Lung (tissue), 12 donors: ENCODE data around the gene MDFI. TPM values are rescaled to one million over a fixed set of nuclear protein-coding genes. Genes with fewer than 3 reads are reported as not detected.
A peak's percentile ranks its signal among the peaks of the same experiment; 100 is the strongest.

Experiments
- ATAC-seq: fragments of 200-7000 bp; cut with Tn5 transposase; one replicate; pipeline ENCODE4 v1.9.1; 2020; ENCODE audit warnings: moderate number of reproducible peaks; ENCODE audit not compliant: insufficient read depth, low FRiP score
- DNase-seq, 3 donors: peaks; one replicate each; pipeline ENCODE4 v3.0.0-alpha.2; 2013 to 2017
- H3K27ac ChIP-seq, 2 donors: one replicate each; pipeline ENCODE4 v1.5.1; 2013; ENCODE audit warnings: mild to moderate bottlenecking in 2 of 2, moderate library complexity in 2 of 2, control low read depth in 1 of 2, inconsistent platforms in 1 of 2, low read depth in 1 of 2, low read length in 1 of 2
- H3K27me3 ChIP-seq, 3 donors: one replicate each; pipeline ENCODE4 v1.5.1; 2013; ENCODE audit warnings: low read length in 2 of 3; ENCODE audit not compliant: control insufficient read depth in 3 of 3, insufficient read depth in 3 of 3
- H3K36me3 ChIP-seq, 4 donors: one replicate each; pipeline ENCODE4 v1.5.1; 2013; ENCODE audit warnings: low read length in 4 of 4, mild to moderate bottlenecking in 1 of 4, moderate library complexity in 1 of 4; ENCODE audit not compliant: control insufficient read depth in 4 of 4, insufficient read depth in 4 of 4
- H3K4me1 ChIP-seq, 5 donors: one replicate each; pipeline ENCODE4 v1.5.1; 2013; ENCODE audit warnings: low read length in 5 of 5, mild to moderate bottlenecking in 2 of 5, moderate library complexity in 1 of 5; ENCODE audit not compliant: control insufficient read depth in 5 of 5, insufficient read depth in 5 of 5
- H3K4me3 ChIP-seq: one replicate; pipeline ENCODE4 v1.5.1; 2013; ENCODE audit warnings: mild to moderate bottlenecking, control low read depth, moderate library complexity
- H3K9ac ChIP-seq, 2 donors: one replicate each; pipeline ENCODE4 v1.5.1; 2013; ENCODE audit warnings: low read length in 2 of 2, control low read depth in 1 of 2; ENCODE audit not compliant: insufficient read depth in 1 of 2
- H3K9me3 ChIP-seq, 4 donors: one replicate each; pipeline ENCODE4 v1.5.1; 2013; ENCODE audit warnings: low read length in 3 of 4, mild to moderate bottlenecking in 1 of 4, moderate library complexity in 1 of 4; ENCODE audit not compliant: control insufficient read depth in 4 of 4, insufficient read depth in 3 of 4
- WGBS, 2 donors: extraction: QIAGEN DNeasy Blood & Tissue Kit; methylation state at CpG; one replicate each; pipeline ENCODE4 v1.1.7; 2013; 5-methylcytosine and 5-hydroxymethylcytosine counted together
- polyA plus RNA-seq, 2 donors: library from polyadenylated mRNA; stranded (reverse); fragments of 200-250 nt; gene quantifications; one replicate each; pipeline ENCODE4 v1.2.1, GENCODE V29; 2013
- total RNA-seq, 2 donors: library from RNA; depleted of rRNA in 1 of 2; stranded (reverse); fragments of >200 nt in 1 of 2; gene quantifications; one replicate each; pipeline ENCODE4 v1.2.1, GENCODE V29; 2014 to 2021
- TF ChIP-seq, protein P1 (sequence below): IDR thresholded peaks from 2 replicates; pipeline ENCODE4 v1.5.1; 2012; ENCODE audit warnings: mild to moderate bottlenecking; ENCODE audit errors: control extremely low read depth, extremely low read depth
- donor health status: control.
- donor health status: control.
- donor health status: Bipolar disorder and iron deficiency.
- donor health status: healthy.
- donor health status: DM: yes; HTN: yes; CAD: no.

Gene MDFI
- total and polyA plus RNA-seq, 4 donors, result 16.4 to 36.4 (median 21.9) TPM

DNA sequence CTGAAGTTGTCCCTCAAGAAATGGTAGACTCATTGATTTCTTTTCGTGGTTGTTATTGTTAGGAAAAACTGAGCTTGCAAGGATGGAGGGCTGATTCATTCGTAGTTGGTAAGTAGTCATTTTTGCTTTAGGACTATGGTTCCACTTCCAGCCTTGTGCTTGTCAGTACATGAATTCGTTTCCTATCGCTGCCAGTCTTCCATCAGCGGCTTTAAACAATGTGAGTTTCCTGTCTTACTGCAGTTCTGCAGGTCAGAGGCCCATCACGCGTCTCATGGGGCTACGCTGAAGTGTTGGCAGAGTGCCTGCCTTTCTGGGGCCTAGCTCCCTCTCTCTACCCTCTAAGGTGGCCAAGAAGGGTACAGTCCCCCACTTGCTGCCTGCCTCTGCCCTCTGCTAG is 11.4 kb upstream of the MDFI start:
- peak; percentile 67 to 87 (median 73) for DNase-seq
- Histone ChIP-seq H3K9me3 (peaks cover 0 to 1% (median 0%) of the 10 kb centered on the region in 4 donors), H3K4me1 (peaks cover 0 to 62% (median 2%) of the 10 kb centered on the region in 5 donors), H3K9ac (no peak overlapping the region), H3K4me3 (no peak overlapping the region), H3K36me3 (no peaks in the 10 kb centered on the region), H3K27ac (no peak overlapping the region), H3K27me3 (no peaks in the 10 kb centered on the region)
- WGBS, 2 donors, result 33 to 43% methylated on average over 8 of the region's 8 CpGs
- no peak for ATAC-seq
- TF ChIP-seq, protein P1, sequence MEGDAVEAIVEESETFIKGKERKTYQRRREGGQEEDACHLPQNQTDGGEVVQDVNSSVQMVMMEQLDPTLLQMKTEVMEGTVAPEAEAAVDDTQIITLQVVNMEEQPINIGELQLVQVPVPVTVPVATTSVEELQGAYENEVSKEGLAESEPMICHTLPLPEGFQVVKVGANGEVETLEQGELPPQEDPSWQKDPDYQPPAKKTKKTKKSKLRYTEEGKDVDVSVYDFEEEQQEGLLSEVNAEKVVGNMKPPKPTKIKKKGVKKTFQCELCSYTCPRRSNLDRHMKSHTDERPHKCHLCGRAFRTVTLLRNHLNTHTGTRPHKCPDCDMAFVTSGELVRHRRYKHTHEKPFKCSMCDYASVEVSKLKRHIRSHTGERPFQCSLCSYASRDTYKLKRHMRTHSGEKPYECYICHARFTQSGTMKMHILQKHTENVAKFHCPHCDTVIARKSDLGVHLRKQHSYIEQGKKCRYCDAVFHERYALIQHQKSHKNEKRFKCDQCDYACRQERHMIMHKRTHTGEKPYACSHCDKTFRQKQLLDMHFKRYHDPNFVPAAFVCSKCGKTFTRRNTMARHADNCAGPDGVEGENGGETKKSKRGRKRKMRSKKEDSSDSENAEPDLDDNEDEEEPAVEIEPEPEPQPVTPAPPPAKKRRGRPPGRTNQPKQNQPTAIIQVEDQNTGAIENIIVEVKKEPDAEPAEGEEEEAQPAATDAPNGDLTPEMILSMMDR, result no peak

DNA sequence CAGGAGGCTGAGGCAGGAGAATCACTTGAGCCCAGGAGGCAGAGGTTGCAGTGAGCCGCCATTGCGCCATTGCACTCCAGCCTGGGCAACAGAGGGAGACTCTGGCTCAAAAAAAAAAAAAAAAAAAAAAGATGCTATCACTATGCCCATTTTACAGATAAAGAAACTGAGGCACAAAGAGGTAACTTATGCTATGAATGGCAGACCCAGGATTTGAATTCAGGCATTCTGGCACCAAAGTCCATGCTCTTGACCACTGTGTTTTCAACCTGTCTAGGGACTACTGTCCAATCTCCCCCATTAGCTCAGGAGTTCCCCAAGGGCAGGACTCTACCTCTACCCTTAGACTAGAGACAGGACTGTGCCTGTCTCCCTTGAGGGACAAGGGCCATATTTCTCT is 9.1 kb upstream of the MDFI start:
- no peak overlapping the region for H3K4me3 ChIP-seq
- no peak for ATAC-seq
- DNase-seq, result peak in 1 of 3 donors; percentile 7
- TF ChIP-seq, protein P1, result no peak
- H3K36me3 ChIP-seq, result no peaks in the 10 kb centered on the region
- peaks cover 0 to 1% (median 0%) of the 10 kb centered on the region in 4 donors for H3K9me3 ChIP-seq
- H3K9ac ChIP-seq, result no peak overlapping the region
- no peaks in the 10 kb centered on the region for H3K27me3 ChIP-seq
- H3K4me1 ChIP-seq, result peaks cover 0 to 70% (median 8%) of the 10 kb centered on the region in 5 donors
- WGBS, 2 donors, result 100% methylated on average over 2 of the region's 2 CpGs
- H3K27ac ChIP-seq, result no peak overlapping the region

DNA sequence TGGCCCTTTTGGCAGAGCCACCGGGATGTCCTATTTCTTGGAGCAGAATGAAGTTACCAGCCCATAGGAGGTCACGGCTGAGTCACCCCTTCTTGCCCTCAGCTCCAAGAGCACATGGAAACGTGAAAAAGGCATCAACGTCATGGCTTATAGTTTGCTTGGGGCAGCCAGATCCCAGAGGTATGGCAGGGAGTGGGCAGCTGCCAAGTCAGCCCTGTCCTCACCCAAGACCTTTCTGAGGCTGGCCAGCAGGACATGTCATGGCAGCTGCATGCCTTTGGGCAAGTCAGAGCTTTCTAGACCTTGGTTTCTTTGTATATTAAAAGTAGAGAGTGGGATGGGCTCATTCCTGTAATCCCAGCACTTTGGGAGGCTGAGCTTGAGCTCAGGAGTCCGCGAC is 8.2 kb upstream of the MDFI start:
- H3K9me3 ChIP-seq, result peaks cover 0 to 1% (median 0%) of the 10 kb centered on the region in 4 donors
- H3K9ac ChIP-seq, result no peak overlapping the region
- H3K4me1 ChIP-seq, result peaks cover 0 to 79% (median 16%) of the 10 kb centered on the region in 5 donors
- no peak overlapping the region for H3K4me3 ChIP-seq
- H3K27ac ChIP-seq, result no peak overlapping the region
- no peak for ATAC-seq
- no peaks in the 10 kb centered on the region for H3K27me3 ChIP-seq
- H3K36me3 ChIP-seq, result no peaks in the 10 kb centered on the region
- TF ChIP-seq, protein P1, result no peak
- WGBS, 2 donors, result 91 to 93% methylated on average over 6 of the region's 6 CpGs
- DNase-seq, result peak in 1 of 3 donors; percentile 6

DNA sequence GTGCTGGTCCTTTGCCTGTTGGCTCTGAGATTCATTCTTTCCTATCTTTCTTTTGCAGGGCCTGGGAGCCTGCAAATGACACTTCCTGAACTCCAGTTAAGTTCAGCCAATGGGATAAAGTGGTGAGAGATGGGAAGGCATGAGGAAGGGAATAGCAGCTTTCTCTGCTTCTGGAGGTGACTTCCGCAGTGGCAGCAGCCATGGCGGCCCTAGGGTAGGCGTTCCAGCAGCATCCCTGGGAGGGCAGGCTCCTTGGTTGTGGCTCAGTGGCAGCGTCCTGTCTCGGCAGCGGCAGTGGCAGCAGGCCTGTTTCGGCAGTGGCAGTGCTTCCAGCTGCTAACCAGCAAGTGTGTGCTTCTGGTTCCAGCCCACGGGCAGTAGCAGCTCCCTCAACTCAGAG is 7.3 kb upstream of the MDFI start:
- DNase-seq, result peak in 1 of 3 donors; percentile 11
- 90 to 93% methylated on average over 8 of the region's 8 CpGs for WGBS, 2 donors

More for the DNA sequence above, 7.3 kb upstream of the MDFI start:
- Histone ChIP-seq H3K36me3 (no peaks in the 10 kb centered on the region), H3K4me1 (peaks cover 0 to 79% (median 16%) of the 10 kb centered on the region in 5 donors), H3K27me3 (no peaks in the 10 kb centered on the region), H3K27ac (no peak overlapping the region), H3K4me3 (no peak overlapping the region), H3K9ac (no peak overlapping the region), H3K9me3 (peaks cover 0 to 1% (median 0%) of the 10 kb centered on the region in 4 donors)
- no peak for ATAC-seq
- TF ChIP-seq, protein P1, result no peak
